A673 (cell line): ENCODE data around the gene BHLHA15. TPM values are rescaled to one million over a fixed set of nuclear protein-coding genes. Genes with fewer than 3 reads are reported as not detected.

Source experiments
- BruUV-seq: library from RNA; stranded (reverse); fragments of 400-500 nt; replicated peaks from 2 replicates; lab custom pipeline; 2021; lab: Mats Ljungman, UMichigan
- CTCF ChIA-PET: fragments of 300-600 bp; sonication (Branson Sonifier 250); formaldehyde crosslinking; loops from one replicate; lab custom pipeline; 2022; ENCODE audit warnings: antibody characterized with exemption; lab: Charles Lee
- POLR2A ChIA-PET: fragments of 300-600 bp; sonication (Branson Sonifier 250); formaldehyde crosslinking; loops from one replicate; lab custom pipeline; 2022; ENCODE audit warnings: antibody characterized with exemption; ENCODE audit not compliant: low non-redundant PET; lab: Charles Lee
- DNase-seq: peaks from one replicate; pipeline ENCODE4 v3.0.0-alpha.2; 2015; ENCODE audit warnings: low spot score
- H3K27ac ChIP-seq: fragments of 200-600 bp; sonication (generic); 2 replicates; pipeline ENCODE4 v1.5.1; 2016; ENCODE audit warnings: mixed run types, low read depth, mild to moderate bottlenecking, mixed read lengths, antibody characterized with exemption, low read length; ENCODE audit not compliant: poor library complexity, severe bottlenecking
- H3K27me3 ChIP-seq: fragments of 200-600 bp; sonication (generic); replicated peaks from 2 replicates; pipeline ENCODE4 v1.6.1; 2017; ENCODE audit warnings: mixed run types, low read depth, mild to moderate bottlenecking, mixed read lengths, antibody characterized with exemption, low read length; ENCODE audit not compliant: insufficient read depth, poor library complexity
- H3K36me3 ChIP-seq: fragments of 200-600 bp; sonication (generic); 2 replicates; pipeline ENCODE4 v1.6.1; 2016; ENCODE audit warnings: mixed run types, mild to moderate bottlenecking, mixed read lengths, antibody characterized with exemption, low read length; ENCODE audit not compliant: insufficient read depth, poor library complexity, severe bottlenecking
- H3K4me1 ChIP-seq: fragments of 200-600 bp; sonication (generic); 2 replicates; pipeline ENCODE4 v1.6.1; 2017; ENCODE audit warnings: mixed run types, mild to moderate bottlenecking, mixed read lengths, antibody characterized with exemption, low read length; ENCODE audit not compliant: insufficient read depth, poor library complexity, severe bottlenecking
- H3K4me3 ChIP-seq: fragments of 200-600 bp; sonication (generic); 2 replicates; pipeline ENCODE4 v1.5.1; 2016; ENCODE audit warnings: low read depth, mixed run types, mild to moderate bottlenecking, mixed read lengths, low read length; ENCODE audit not compliant: poor library complexity, severe bottlenecking
- H3K9me3 ChIP-seq: fragments of 200-600 bp; sonication (generic); 2 replicates; pipeline ENCODE4 v1.6.1; 2016; ENCODE audit warnings: mixed run types, low read depth, mild to moderate bottlenecking, mixed read lengths, antibody characterized with exemption, low read length; ENCODE audit not compliant: poor library complexity, severe bottlenecking
- EZH2 ChIP-seq: fragments of 200-600 bp; sonication (generic); IDR thresholded peaks from 2 replicates; pipeline ENCODE4 v1.6.1; 2017; ENCODE audit warnings: borderline replicate concordance, low read depth, mild to moderate bottlenecking, mixed read lengths, antibody characterized with exemption, low read length; ENCODE audit not compliant: poor library complexity, severe bottlenecking
- intact Hi-C: fragments of 100-400 bp; cut with micrococcal nuclease; formaldehyde crosslinking; loops from one replicate; pipeline ENCODE4 v1.10.0; 2022; ENCODE audit not compliant: unreplicated experiment
- total RNA-seq: library from RNA; stranded (reverse); gene quantifications from 2 replicates; pipeline ENCODE4 v1.2.3, GENCODE V29; 2021
- TF ChIP-seq, protein P1 (sequence below): fragments of 300-800, 200-600 bp; sonication (generic); conservative IDR thresholded peaks from 2 replicates; pipeline ENCODE4 v1.5.1; 2017; ENCODE audit warnings: low read depth, mild to moderate bottlenecking, antibody characterized with exemption, low read length, moderate library complexity, mixed read lengths

The BHLHA15 gene
- total RNA-seq, 1 experiment from 2014 or later = 0.64 TPM

DNA sequence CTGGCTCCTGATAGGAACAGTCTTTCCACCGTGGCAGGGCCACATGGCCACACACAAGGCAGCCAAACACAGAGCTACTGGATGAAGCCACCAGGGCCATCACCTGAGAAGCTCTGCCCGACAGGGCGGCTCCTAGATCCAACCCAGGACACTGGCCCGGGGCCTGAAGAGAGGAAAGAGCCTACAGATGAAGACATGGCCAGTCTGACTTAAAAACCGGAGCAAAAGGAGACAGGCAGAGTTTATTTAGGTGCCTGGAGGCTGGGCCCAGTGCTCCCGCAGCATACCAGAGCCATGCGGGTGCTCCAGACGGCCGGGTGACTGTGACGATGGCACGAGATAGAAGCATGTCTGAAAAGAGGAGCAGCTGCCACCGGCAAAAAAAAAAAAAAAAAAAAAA, 36.9 kb downstream of the BHLHA15 start:
- intact Hi-C loops = no loop called here

DNA sequence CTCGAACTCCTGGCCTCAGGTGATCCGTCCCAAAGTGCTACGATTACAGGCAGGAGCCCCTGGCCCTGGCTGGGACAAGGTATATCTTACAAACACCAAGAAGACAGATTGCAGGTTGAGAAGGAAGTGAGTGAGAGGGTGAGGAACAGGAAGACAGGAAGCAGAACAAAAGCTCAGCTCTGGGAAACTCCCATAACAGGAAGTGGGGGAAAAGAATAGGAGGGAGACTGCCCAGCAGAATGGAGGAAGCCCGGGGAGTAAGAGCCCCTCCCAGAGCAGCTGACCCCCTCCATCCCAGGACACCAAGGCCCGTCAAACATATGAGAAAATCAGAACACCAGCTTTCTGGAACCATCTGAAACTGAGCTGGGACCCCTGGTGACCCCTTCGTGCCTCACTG, 37.9 kb downstream of the BHLHA15 start:
- CTCF ChIA-PET = no interaction called here
- no peak overlapping the region for H3K4me3 ChIP-seq
- no peak overlapping the region for H3K27ac ChIP-seq
- intact Hi-C loops = no loop called here
- no peak for DNase-seq
- no peaks in the 10 kb centered on the region for H3K9me3 ChIP-seq
- no TSS peak for BruUV-seq
- TF ChIP-seq, protein P1, sequence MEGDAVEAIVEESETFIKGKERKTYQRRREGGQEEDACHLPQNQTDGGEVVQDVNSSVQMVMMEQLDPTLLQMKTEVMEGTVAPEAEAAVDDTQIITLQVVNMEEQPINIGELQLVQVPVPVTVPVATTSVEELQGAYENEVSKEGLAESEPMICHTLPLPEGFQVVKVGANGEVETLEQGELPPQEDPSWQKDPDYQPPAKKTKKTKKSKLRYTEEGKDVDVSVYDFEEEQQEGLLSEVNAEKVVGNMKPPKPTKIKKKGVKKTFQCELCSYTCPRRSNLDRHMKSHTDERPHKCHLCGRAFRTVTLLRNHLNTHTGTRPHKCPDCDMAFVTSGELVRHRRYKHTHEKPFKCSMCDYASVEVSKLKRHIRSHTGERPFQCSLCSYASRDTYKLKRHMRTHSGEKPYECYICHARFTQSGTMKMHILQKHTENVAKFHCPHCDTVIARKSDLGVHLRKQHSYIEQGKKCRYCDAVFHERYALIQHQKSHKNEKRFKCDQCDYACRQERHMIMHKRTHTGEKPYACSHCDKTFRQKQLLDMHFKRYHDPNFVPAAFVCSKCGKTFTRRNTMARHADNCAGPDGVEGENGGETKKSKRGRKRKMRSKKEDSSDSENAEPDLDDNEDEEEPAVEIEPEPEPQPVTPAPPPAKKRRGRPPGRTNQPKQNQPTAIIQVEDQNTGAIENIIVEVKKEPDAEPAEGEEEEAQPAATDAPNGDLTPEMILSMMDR = no peak
- no peak for TF ChIP-seq EZH2
- no peaks in the 10 kb centered on the region for H3K27me3 ChIP-seq
- H3K36me3 ChIP-seq = no peaks in the 10 kb centered on the region
- peaks cover 4% of the 10 kb centered on the region for H3K4me1 ChIP-seq
- POLR2A ChIA-PET = no interaction called here

More for the DNA sequence above, 36.9 kb downstream of the BHLHA15 start:
- no peaks in the 10 kb centered on the region for H3K9me3 ChIP-seq
- no peak for DNase-seq
- H3K27me3 ChIP-seq = no peaks in the 10 kb centered on the region
- POLR2A ChIA-PET = no interaction called here
- H3K36me3 ChIP-seq = no peaks in the 10 kb centered on the region
- CTCF ChIA-PET = no interaction called here
- no peak overlapping the region for H3K27ac ChIP-seq
- TF ChIP-seq EZH2 = no peak
- TF ChIP-seq, protein P1 = no peak
- no peak overlapping the region for H3K4me3 ChIP-seq
- BruUV-seq = no TSS peak
- H3K4me1 ChIP-seq = peaks cover 4% of the 10 kb centered on the region

DNA sequence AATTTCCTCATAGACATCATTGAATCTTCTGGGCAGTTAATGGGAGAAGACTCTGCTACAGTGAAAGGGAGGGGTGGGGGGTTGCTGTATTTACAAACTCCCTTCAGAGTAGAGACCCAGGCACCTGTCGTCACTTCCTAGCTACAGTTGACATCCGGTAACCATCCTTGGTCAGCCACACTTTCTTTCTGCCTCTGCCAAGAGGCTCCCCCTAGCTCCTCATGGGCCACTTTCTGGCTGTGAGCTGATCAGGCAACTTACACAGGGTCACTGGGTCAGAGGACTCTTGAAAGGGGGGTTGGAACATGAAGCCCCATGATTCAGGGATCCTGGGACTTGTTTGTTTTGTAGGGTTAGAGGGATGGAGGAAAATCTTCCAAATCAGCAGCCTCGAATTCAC, 39.5 kb downstream of the BHLHA15 start:
- Histone ChIP-seq H3K9me3 (no peaks in the 10 kb centered on the region), H3K27ac (no peak overlapping the region), H3K27me3 (no peaks in the 10 kb centered on the region), H3K36me3 (no peaks in the 10 kb centered on the region), H3K4me3 (no peak overlapping the region), H3K4me1 (peaks cover 4% of the 10 kb centered on the region)
- TF ChIP-seq, protein P1 = no peak
- no peak for TF ChIP-seq EZH2
- intact Hi-C loops = no loop called here
- DNase-seq = no peak
- no TSS peak for BruUV-seq
- ChIA-PET POLR2A (interaction anchor here (0.7 kb wide), 1 partner anchor 296 kb away, joined by 8 read pairs; no protein-coding TSS in a partner anchor), CTCF (no interaction called here)
